Activated T-cell treated with anti-CD3 and anti-CD28 coated beads, Interleukin-2, amount 50 U/mL, for 72 hours (primary cell): Measurements from ENCODE around the gene TPSAB1. TPM values are rescaled to one million over a fixed set of nuclear protein-coding genes. Genes with fewer than 3 reads are reported as not detected.

Source experiments
- ATAC-seq, 2 donors: fragments of 150-1000 bp; cut with Tn5 transposase; replicated peaks in 1 of 2; 2 replicates each; pipeline ENCODE4 v1.10.0; 2021; ENCODE audit warnings: moderate library complexity in 2 of 2, mild to moderate bottlenecking in 1 of 2
- DNase-seq, 2 donors: peaks; one replicate each; pipeline ENCODE4 v3.0.0; 2021 to 2022; ENCODE audit warnings: mixed read lengths in 1 of 2
- H3K27ac Mint-ChIP-seq: one replicate; pipeline ENCODE4 v1.8.0; 2022; ENCODE audit warnings: mild to moderate bottlenecking, moderate library complexity, mixed read lengths
- H3K27me3 Mint-ChIP-seq: one replicate; pipeline ENCODE4 v1.8.0; 2022; ENCODE audit warnings: low read depth, mixed read lengths
- H3K36me3 Mint-ChIP-seq, 2 donors: one replicate each; pipeline ENCODE4 v1.8.0; 2022; ENCODE audit warnings: mixed read lengths in 2 of 2, mild to moderate bottlenecking in 1 of 2; ENCODE audit not compliant: insufficient read depth in 2 of 2
- H3K4me1 Mint-ChIP-seq: one replicate; pipeline ENCODE4 v1.8.0; 2022; ENCODE audit warnings: low read depth, mixed read lengths
- H3K4me3 Mint-ChIP-seq, 2 donors: one replicate each; pipeline ENCODE4 v1.8.0; 2022; ENCODE audit warnings: mild to moderate bottlenecking in 2 of 2, mixed read lengths in 2 of 2, moderate library complexity in 2 of 2
- H3K9me3 Mint-ChIP-seq, 2 donors: one replicate each; pipeline ENCODE4 v1.8.0; 2022; ENCODE audit warnings: mixed read lengths in 2 of 2
- total RNA-seq, 2 donors: library from RNA; stranded (reverse); gene quantifications; one replicate each; pipeline ENCODE4 v1.2.3, GENCODE V29; 2022

Gene TPSAB1
- total RNA-seq, 2 donors from 2014 or later, result 0.28 TPM; not detected in 1

- Mint-ChIP-seq H3K27me3 (peaks cover 11% of the 10 kb centered on the region), H3K4me1 (no peaks in the 10 kb centered on the region), H3K36me3 (no peaks in the 10 kb centered on the region), H3K27ac (no peak overlapping the region), H3K9me3 (no peaks in the 10 kb centered on the region), H3K4me3 (no peak overlapping the region)
- ATAC-seq (no peak), DNase-seq (no peak)
Observed at GRCh38 chr16:1277617-1278282, 37.2 kb downstream of the TPSAB1 start.

GRCh38 chr16:1278477-1278876 is 38.0 kb downstream of the TPSAB1 start:
- no peaks in the 10 kb centered on the region for H3K4me1 Mint-ChIP-seq
- H3K27me3 Mint-ChIP-seq, result peaks cover 6% of the 10 kb centered on the region
- no peak overlapping the region for H3K4me3 Mint-ChIP-seq
- DNase-seq (no peak), ATAC-seq (no peak)
- H3K36me3 Mint-ChIP-seq, result no peaks in the 10 kb centered on the region
- no peaks in the 10 kb centered on the region for H3K9me3 Mint-ChIP-seq
- no peak overlapping the region for H3K27ac Mint-ChIP-seq

GRCh38 chr16:1279081-1279944 is 38.8 kb downstream of the TPSAB1 start:
- Mint-ChIP-seq H3K36me3 (no peaks in the 10 kb centered on the region), H3K4me3 (no peak overlapping the region), H3K27me3 (peaks cover 6% of the 10 kb centered on the region), H3K27ac (no peak overlapping the region), H3K9me3 (no peaks in the 10 kb centered on the region), H3K4me1 (no peaks in the 10 kb centered on the region)
- DNase-seq (no peak), ATAC-seq (no peak)

GRCh38 chr16:1279945-1280589 is 39.6 kb downstream of the TPSAB1 start:
- DNase-seq, result no peak
- no peaks in the 10 kb centered on the region for H3K4me1 Mint-ChIP-seq
- no peaks in the 10 kb centered on the region for H3K36me3 Mint-ChIP-seq
- H3K9me3 Mint-ChIP-seq, result no peaks in the 10 kb centered on the region
- peaks cover 6% of the 10 kb centered on the region for H3K27me3 Mint-ChIP-seq
- H3K27ac Mint-ChIP-seq, result no peak overlapping the region
- ATAC-seq, result no peak
- H3K4me3 Mint-ChIP-seq, result no peak overlapping the region

GRCh38 chr16:1280783-1281182 is 40.3 kb downstream of the TPSAB1 start:
- H3K27ac Mint-ChIP-seq, result no peak overlapping the region
- no peak overlapping the region for H3K4me3 Mint-ChIP-seq
- DNase-seq (no peak), ATAC-seq (no peak)
- H3K27me3 Mint-ChIP-seq, result peaks cover 6% of the 10 kb centered on the region
- H3K36me3 Mint-ChIP-seq, result no peaks in the 10 kb centered on the region
- no peaks in the 10 kb centered on the region for H3K4me1 Mint-ChIP-seq
- no peaks in the 10 kb centered on the region for H3K9me3 Mint-ChIP-seq

- Mint-ChIP-seq H3K4me1 (no peaks in the 10 kb centered on the region), H3K27ac (no peak overlapping the region), H3K9me3 (no peaks in the 10 kb centered on the region), H3K36me3 (no peaks in the 10 kb centered on the region), H3K4me3 (no peak overlapping the region), H3K27me3 (peaks cover 6% of the 10 kb centered on the region)
- DNase-seq, result no peak
- ATAC-seq, result no peak
Observed at GRCh38 chr16:1281517-1281916, 41.0 kb downstream of the TPSAB1 start.

GRCh38 chr16:1282324-1282973 is 41.9 kb downstream of the TPSAB1 start:
- Mint-ChIP-seq H3K4me1 (no peaks in the 10 kb centered on the region), H3K4me3 (no peak overlapping the region), H3K27me3 (peaks cover 4% of the 10 kb centered on the region), H3K36me3 (no peaks in the 10 kb centered on the region), H3K27ac (no peak overlapping the region), H3K9me3 (no peaks in the 10 kb centered on the region)
- DNase-seq (no peak), ATAC-seq (no peak)

GRCh38 chr16:1283296-1283695 is 42.8 kb downstream of the TPSAB1 start:
- Mint-ChIP-seq H3K27ac (no peak overlapping the region), H3K36me3 (no peaks in the 10 kb centered on the region), H3K4me3 (no peak overlapping the region), H3K4me1 (no peaks in the 10 kb centered on the region), H3K27me3 (peaks cover 8% of the 10 kb centered on the region), H3K9me3 (no peaks in the 10 kb centered on the region)
- ATAC-seq (no peak), DNase-seq (no peak)

GRCh38 chr16:1283996-1284616 is 43.6 kb downstream of the TPSAB1 start:
- no peaks in the 10 kb centered on the region for H3K36me3 Mint-ChIP-seq
- peaks cover 8% of the 10 kb centered on the region for H3K27me3 Mint-ChIP-seq
- ATAC-seq, result no peak
- no peak for DNase-seq
- H3K9me3 Mint-ChIP-seq, result no peaks in the 10 kb centered on the region
- H3K27ac Mint-ChIP-seq, result no peak overlapping the region
- no peak overlapping the region for H3K4me3 Mint-ChIP-seq
- H3K4me1 Mint-ChIP-seq, result no peaks in the 10 kb centered on the region

GRCh38 chr16:1285669-1286512 is 45.4 kb downstream of the TPSAB1 start:
- H3K27me3 Mint-ChIP-seq, result peaks cover 21% of the 10 kb centered on the region
- H3K4me3 Mint-ChIP-seq, result no peak overlapping the region
- no peak for DNase-seq
- no peak overlapping the region for H3K27ac Mint-ChIP-seq
- no peaks in the 10 kb centered on the region for H3K9me3 Mint-ChIP-seq
- no peak for ATAC-seq
- no peaks in the 10 kb centered on the region for H3K36me3 Mint-ChIP-seq
- no peaks in the 10 kb centered on the region for H3K4me1 Mint-ChIP-seq

- Mint-ChIP-seq H3K27ac (no peak overlapping the region), H3K4me1 (no peaks in the 10 kb centered on the region), H3K4me3 (no peak overlapping the region), H3K27me3 (peaks cover 24% of the 10 kb centered on the region), H3K9me3 (no peaks in the 10 kb centered on the region), H3K36me3 (no peaks in the 10 kb centered on the region)
- ATAC-seq (no peak), DNase-seq (no peak)
Observed at GRCh38 chr16:1286513-1287094, 46.1 kb downstream of the TPSAB1 start.
